HG03175 (cell line): Measurements from ENCODE around the gene MAL.
"Not testable (repeated sequence)": the region's sequence is repeated elsewhere in the genome, so short reads cannot be mapped to it uniquely, and the experiment has no call there.

Experiments used
- ATAC-seq: cut with Tn5 transposase; IDR thresholded peaks from one replicate; pipeline ENCODE4 v1.9.1; 2021; ENCODE audit warnings: mild to moderate bottlenecking, moderate library complexity; ENCODE audit not compliant: unreplicated experiment

Gene MAL

GRCh38 chr2:95031076-95031725 lies 5.7 kb downstream of the MAL start:
- ATAC-seq, result no peak

GRCh38 chr2:95031726-95032116 lies 6.2 kb downstream of the MAL start:
- no peak for ATAC-seq

GRCh38 chr2:95032341-95032740 lies 6.8 kb downstream of the MAL start:
- ATAC-seq, result no peak

- no peak for ATAC-seq
These were observed 7.5 kb downstream of the MAL start for GRCh38 chr2:95032868-95033603.

- ATAC-seq, result no peak
These were observed 8.7 kb downstream of the MAL start for GRCh38 chr2:95034221-95034620.

- ATAC-seq, result no peak
These were observed 9.3 kb downstream of the MAL start for GRCh38 chr2:95034818-95035217.

- ATAC-seq, result no peak
These were observed 11.3 kb downstream of the MAL start for GRCh38 chr2:95036596-95037383.

- no peak for ATAC-seq
These were observed 11.9 kb downstream of the MAL start for GRCh38 chr2:95037384-95037839.

- not testable (repeated sequence) for ATAC-seq
These were observed 12.5 kb downstream of the MAL start for GRCh38 chr2:95037841-95038585.

GRCh38 chr2:95038635-95039298 lies 13.3 kb downstream of the MAL start:
- no peak for ATAC-seq

- ATAC-seq, result no peak
These were observed 13.9 kb downstream of the MAL start for GRCh38 chr2:95039363-95039762.

GRCh38 chr2:95039978-95040377 lies 14.5 kb downstream of the MAL start:
- no peak for ATAC-seq

- no peak for ATAC-seq
These were observed 14.9 kb downstream of the MAL start for GRCh38 chr2:95040426-95040825.

- no peak for ATAC-seq
These were observed 15.7 kb downstream of the MAL start for GRCh38 chr2:95041060-95041823.

GRCh38 chr2:95041824-95042442 lies 16.4 kb downstream of the MAL start:
- no peak for ATAC-seq

- ATAC-seq, result no peak
These were observed 17.2 kb downstream of the MAL start for GRCh38 chr2:95042472-95043271.

GRCh38 chr2:95043300-95044093 lies 18.0 kb downstream of the MAL start:
- ATAC-seq, result peak; percentile 37

GRCh38 chr2:95044601-95045000 lies 19.1 kb downstream of the MAL start:
- no peak for ATAC-seq
